GM23338 (cell line): ENCODE measurements around the gene PCDHGA1. TPM values are rescaled to one million over a fixed set of nuclear protein-coding genes. Genes with fewer than 3 reads are reported as not detected.
A peak's percentile ranks its signal among the peaks of the same experiment; 100 is the strongest.

Experiments
- ATAC-seq: fragments of 200-7000 bp; cut with Tn5 transposase; 3 replicates; pipeline ENCODE4 v1.9.1; 2020
- DNase-seq: peaks from one replicate; pipeline ENCODE4 v3.0.0-alpha.2; 2015; ENCODE audit warnings: low spot score
- H2AFZ ChIP-seq: fragments of 200-600 bp; sonication (generic); 2 replicates; pipeline ENCODE4 v1.8.0; 2016; ENCODE audit warnings: antibody characterized with exemption, mild to moderate bottlenecking, moderate library complexity
- H3F3A ChIP-seq: fragments of 200-600 bp; sonication (generic); replicated peaks from 2 replicates; pipeline ENCODE4 v1.8.0; 2017; ENCODE audit warnings: antibody characterized with exemption, mixed run types, low read depth
- H3K27ac ChIP-seq: fragments of 200-600 bp; sonication (generic); 2 replicates; pipeline ENCODE4 v1.6.1; 2016; ENCODE audit warnings: low read depth
- H3K27me3 ChIP-seq: fragments of 200-600 bp; sonication (generic); 2 replicates; pipeline ENCODE4 v1.8.0; 2016; ENCODE audit warnings: mild to moderate bottlenecking, mixed run types, moderate library complexity; ENCODE audit not compliant: insufficient read depth
- H3K36me3 ChIP-seq: fragments of 200-600 bp; sonication (generic); 2 replicates; pipeline ENCODE4 v1.8.0; 2016; ENCODE audit warnings: mild to moderate bottlenecking; ENCODE audit not compliant: insufficient read depth
- H3K4me1 ChIP-seq: fragments of 200-600 bp; sonication (generic); 2 replicates; pipeline ENCODE4 v1.8.0; 2016; ENCODE audit warnings: mild to moderate bottlenecking, moderate library complexity; ENCODE audit not compliant: insufficient read depth
- H3K4me2 ChIP-seq: fragments of 200-600 bp; sonication (generic); 2 replicates; pipeline ENCODE4 v1.7.1; 2017; ENCODE audit warnings: mixed run types
- H3K4me3 ChIP-seq: fragments of 200-600 bp; sonication (generic); 2 replicates; pipeline ENCODE4 v1.6.1; 2016; ENCODE audit warnings: mixed run types
- H3K79me2 ChIP-seq: fragments of 200-600 bp; sonication (generic); replicated peaks from 2 replicates; pipeline ENCODE4 v1.8.0; 2017; ENCODE audit warnings: mild to moderate bottlenecking; ENCODE audit not compliant: insufficient read depth
- H3K9me2 ChIP-seq: fragments of 200-600 bp; sonication (generic); 2 replicates; pipeline ENCODE4 v1.8.0; 2017; ENCODE audit not compliant: insufficient read depth
- H4K20me1 ChIP-seq: fragments of 200-600 bp; sonication (generic); replicated peaks from 2 replicates; pipeline ENCODE4 v1.8.0; 2017; ENCODE audit warnings: mild to moderate bottlenecking; ENCODE audit not compliant: insufficient read depth
- H3K27ac Mint-ChIP-seq: 2 replicates; pipeline ENCODE4 v1.8.0; 2020; ENCODE audit warnings: inconsistent platforms, mild to moderate bottlenecking, moderate library complexity, mixed read lengths
- H3K27me3 Mint-ChIP-seq: 3 replicates; pipeline ENCODE4 v1.8.0; 2022; ENCODE audit warnings: low read depth, mild to moderate bottlenecking, moderate library complexity, mixed read lengths, inconsistent platforms; ENCODE audit not compliant: insufficient read depth, poor library complexity
- H3K36me3 Mint-ChIP-seq: 3 replicates; pipeline ENCODE4 v1.8.0; 2021; ENCODE audit warnings: low read depth, mild to moderate bottlenecking, inconsistent platforms, moderate library complexity, mixed read lengths
- H3K4me1 Mint-ChIP-seq: 3 replicates; pipeline ENCODE4 v1.8.0; 2020; ENCODE audit warnings: mild to moderate bottlenecking, inconsistent platforms, mixed read lengths
- H3K4me3 Mint-ChIP-seq: 3 replicates; pipeline ENCODE4 v1.8.0; 2021; ENCODE audit warnings: moderate library complexity, mild to moderate bottlenecking, inconsistent platforms, mixed read lengths
- H3K9me3 Mint-ChIP-seq: 3 replicates; pipeline ENCODE4 v1.8.0; 2020; ENCODE audit warnings: moderate library complexity, mild to moderate bottlenecking, inconsistent platforms, mixed read lengths
- CREB1 ChIP-seq: fragments of 250-450 bp; sonication (Bioruptor Pico); IDR thresholded peaks from 2 replicates; pipeline ENCODE4 v1.5.0; 2020; ENCODE audit warnings: low read depth, mild to moderate bottlenecking, moderate library complexity
- CTCF ChIP-seq, 2 experiments: fragments of 200-600 bp in 1 of 2; sonication (generic) in 1 of 2; conservative IDR thresholded peaks; 2 replicates each; pipeline versions ENCODE4 v1.5.1 to v1.6.1; 2016 to 2017; ENCODE audit warnings: antibody characterized with exemption in 2 of 2, low read depth in 2 of 2, mild to moderate bottlenecking in 2 of 2, moderate library complexity in 1 of 2
- ETS1 ChIP-seq: IDR thresholded peaks from 2 replicates; pipeline ENCODE4 v1.6.1; 2016; ENCODE audit warnings: antibody characterized with exemption
- EZH2phosphoT487 ChIP-seq: fragments of 200-600 bp; sonication (generic); IDR thresholded peaks from one replicate; pipeline ENCODE4 v1.8.1; 2018; ENCODE audit warnings: antibody characterized with exemption; ENCODE audit not compliant: unreplicated experiment
- JUNB ChIP-seq: IDR thresholded peaks from one replicate; pipeline ENCODE4 v1.6.1; 2016; ENCODE audit warnings: antibody characterized with exemption; ENCODE audit not compliant: unreplicated experiment
- NANOG ChIP-seq: IDR thresholded peaks from 2 replicates; pipeline ENCODE4 v1.6.1; 2016; ENCODE audit warnings: antibody characterized with exemption, borderline replicate concordance
- POLR2AphosphoS5 ChIP-seq: IDR thresholded peaks from 2 replicates; pipeline ENCODE4 v1.6.1; 2016; ENCODE audit warnings: antibody characterized with exemption, low read depth
- REST ChIP-seq: IDR thresholded peaks from one replicate; pipeline ENCODE4 v1.6.1; 2018; ENCODE audit warnings: antibody characterized with exemption; ENCODE audit not compliant: unreplicated experiment
- STAT1 ChIP-seq: IDR thresholded peaks from one replicate; pipeline ENCODE4 v1.6.1; 2016; ENCODE audit warnings: antibody characterized with exemption; ENCODE audit not compliant: unreplicated experiment
- polyA plus RNA-seq: library from polyadenylated mRNA; unstranded; fragments of >200 nt; fragmentation: Nextera tagmentation; extraction: Ambion mirVana; gene quantifications from 2 replicates; pipeline ENCODE4 v1.2.1, GENCODE V29; 2016
- total RNA-seq: library from RNA; depleted of rRNA; stranded (reverse); fragments of >200 nt; shearing (Covaris generic); gene quantifications from 2 replicates; pipeline ENCODE4 v1.2.3, GENCODE V29; 2014

The PCDHGA1 gene
- total and polyA plus RNA-seq, 2 experiments from 2014 or later, result 0.39 to 1.7 TPM

- peak within 1 kb of the TSS; percentile 89 for H3K27ac Mint-ChIP-seq
- peaks cover 16% of the 10 kb centered on the region for H3K4me1 Mint-ChIP-seq
- DNase-seq, result peak; percentile 92
- peak within 1 kb of the TSS; percentile 57 for H2AFZ ChIP-seq
- H3K9me2 ChIP-seq, result no peaks in the 10 kb centered on the region
- no peaks in the 10 kb centered on the region for H3F3A ChIP-seq
- peak within 1 kb of the TSS; percentile 90 for H3K4me3 Mint-ChIP-seq
- peaks cover 8% of the 10 kb centered on the region for H3K27me3 ChIP-seq
- H3K36me3 ChIP-seq, result no peaks in the 10 kb centered on the region
- H3K36me3 Mint-ChIP-seq, result peaks cover 46% of the 10 kb centered on the region
- TF ChIP-seq NANOG (no peak), CTCF (conservative IDR thresholded peaks at IDR 0.05; ENCODE audit: low read depth in 2 of 2) (peak; percentile 71 to 74)
- H4K20me1 ChIP-seq, result peaks cover 7% of the 10 kb centered on the region; the same call in 1 of the 2 replicates
- peak within 1 kb of the TSS; percentile 45; the same call in 1 of the 2 replicates for H3K4me2 ChIP-seq
- peak within 1 kb of the TSS; percentile 40; the same call in 1 of the 2 replicates for H3K4me3 ChIP-seq
- H3K4me1 ChIP-seq, result peaks cover 5% of the 10 kb centered on the region
- peaks cover 43% of the 10 kb centered on the region for H3K9me3 Mint-ChIP-seq
- peaks cover 23% of the 10 kb centered on the region for H3K27me3 Mint-ChIP-seq
- H3K79me2 ChIP-seq, result 0 out of 2 replicates have a peak, but pooled peaks cover 4% of the 10 kb centered on the region
- no peak within 1 kb of the TSS for H3K27ac ChIP-seq
- ATAC-seq, result peak; percentile 57
These were observed 82.7 kb downstream of the PCDHGA1 start, which contains the start of gene PCDHGA10 for GRCh38 chr5:141412854-141413539. TSS of gene PCDHGA10 (plus strand) at chr5:141412987. CDS start at chr5:141413176, 189 bp downstream.

GRCh38 chr5:141413540-141414069 is 83.3 kb downstream of the PCDHGA1 start:
- Histone ChIP-seq H3K9me2 (no peaks in the 10 kb centered on the region), H3K79me2 (0 out of 2 replicates have a peak, but pooled peaks cover 2% of the 10 kb centered on the region), H3F3A (no peaks in the 10 kb centered on the region), H2AFZ (no peak overlapping the region; the same call in 1 of the 2 replicates), H3K4me2 (peak overlapping the region; percentile 45; the same call in 1 of the 2 replicates), H3K27me3 (peaks cover 12% of the 10 kb centered on the region), H3K4me1 (peaks cover 2% of the 10 kb centered on the region), H3K4me3 (peak overlapping the region; percentile 40; the same call in 1 of the 2 replicates), H4K20me1 (peaks cover 7% of the 10 kb centered on the region; the same call in 1 of the 2 replicates), H3K27ac (no peak overlapping the region), H3K36me3 (no peaks in the 10 kb centered on the region)
- H3K9me3 Mint-ChIP-seq, result peaks cover 47% of the 10 kb centered on the region
- H3K4me3 Mint-ChIP-seq, result peak overlapping the region; percentile 90
- H3K27ac Mint-ChIP-seq, result peak overlapping the region; percentile 89; the same call in 1 of the 2 replicates
- peaks cover 28% of the 10 kb centered on the region for H3K27me3 Mint-ChIP-seq
- DNase-seq, result no peak
- H3K4me1 Mint-ChIP-seq, result peaks cover 17% of the 10 kb centered on the region
- ATAC-seq, result peak; percentile 65
- peaks cover 50% of the 10 kb centered on the region for H3K36me3 Mint-ChIP-seq
- no peak for TF ChIP-seq JUNB
- TF ChIP-seq POLR2AphosphoS5, result no peak
- TF ChIP-seq ETS1, result no peak
- no peak for TF ChIP-seq CTCF (conservative IDR thresholded peaks at IDR 0.05; ENCODE audit: low read depth in 2 of 2)
- no peak for TF ChIP-seq STAT1
- TF ChIP-seq EZH2phosphoT487, result no peak
- TF ChIP-seq NANOG, result no peak
- TF ChIP-seq REST, result no peak
- no peak for TF ChIP-seq CREB1 (CRISPR knock-in tag)
